Heart left ventricle (tissue), 13 donors: ENCODE data around the gene LZTS3.

Source experiments
- CTCF ChIP-seq, 12 donors: fragments of 200-600 bp; sonication (generic) in 4 of 12; IDR thresholded peaks; one replicate each; pipeline versions ENCODE4 v1.5.0 to v1.8.0; 2018 to 2022; ENCODE audit warnings: antibody characterized with exemption in 12 of 12, mild to moderate bottlenecking in 5 of 12
- POLR2A ChIP-seq, 2 donors: fragments of 450-650 bp; IDR thresholded peaks; one replicate each; pipeline ENCODE4 v1.6.1; 2017; ENCODE audit warnings: antibody characterized with exemption in 2 of 2, mild to moderate bottlenecking in 2 of 2, moderate library complexity in 2 of 2
- donor health status: ischemic (EF 13 %, LVEDD 7.1; RV severe dilation, severe dysfunction).
- donor health status: DM: no; HTN: yes; CAD: no.
- donor health status: DM: no; HTN: no; CAD: no.
- donor health status: ischemic (EF 25% LVEDD 6.9; RV normal size, moderate dysfunction).
- donor health status: ischemic (EF 25% LVEDD 5.7; RV mildly dilated, moderate dysfunction).
- donor health status: ischemic (EF 35%, LVEDD 5.7; RV mildly dilated, moderate dysfunction).
- donor health status: nonischemic (EF 11% LVEDD 7.7; RV severe dilation, severe dysfunction).
- donor health status: DM: yes; HTN: yes; CAD: no.
- donor health status: PGD.
- donor health status: ischemic (EF 29% LVEDD 5.4; RV normal size, mild dysfunction).
- donor health status: nonischemic (EF 23%, LVEDD 6.1; RV moderate dilation, normal function).

GRCh38 chr20:3164043-3164762, 9.1 kb downstream of the LZTS3 start:
- TF ChIP-seq CTCF (IDR thresholded peaks at IDR 0.05) (no peak), POLR2A (IDR thresholded peaks at IDR 0.05) (no peak)
